Measurements from ENCODE around the gene KLB.
"Not testable (repeated sequence)": the region's sequence is repeated elsewhere in the genome, so short reads cannot be mapped to it uniquely, and the experiment has no call there.

KLB gene

GRCh38 chr4:39427520-39428114 is 20.9 kb downstream of the KLB start:
- no peak for DNase-seq

GRCh38 chr4:39429476-39430334 is 23.0 kb downstream of the KLB start:
- no peak for DNase-seq

- no peak for DNase-seq
Observed at GRCh38 chr4:39433878-39434492, 27.3 kb downstream of the KLB start.

GRCh38 chr4:39435659-39436563 is 29.2 kb downstream of the KLB start:
- DNase-seq: no peak

DNA sequence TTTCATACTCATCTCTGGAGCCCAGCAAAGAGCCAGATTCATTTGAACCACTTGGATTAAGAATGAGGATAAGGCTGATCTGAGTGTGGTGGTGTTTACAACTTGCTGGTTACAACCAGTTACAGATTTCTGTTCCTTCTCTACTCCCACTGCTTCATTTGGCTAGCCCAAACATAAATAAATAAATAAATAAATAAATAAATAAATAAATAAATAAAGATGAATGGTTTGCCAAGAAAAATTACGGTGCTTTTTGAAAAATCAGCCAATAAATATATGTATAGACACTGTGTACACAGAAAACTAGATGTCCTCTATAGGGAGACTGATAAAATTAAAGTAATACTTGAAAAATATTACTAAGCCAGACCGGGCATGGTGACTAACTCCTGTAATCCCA is 34.9 kb downstream of the KLB start:
- DNase-seq: no peak

DNA sequence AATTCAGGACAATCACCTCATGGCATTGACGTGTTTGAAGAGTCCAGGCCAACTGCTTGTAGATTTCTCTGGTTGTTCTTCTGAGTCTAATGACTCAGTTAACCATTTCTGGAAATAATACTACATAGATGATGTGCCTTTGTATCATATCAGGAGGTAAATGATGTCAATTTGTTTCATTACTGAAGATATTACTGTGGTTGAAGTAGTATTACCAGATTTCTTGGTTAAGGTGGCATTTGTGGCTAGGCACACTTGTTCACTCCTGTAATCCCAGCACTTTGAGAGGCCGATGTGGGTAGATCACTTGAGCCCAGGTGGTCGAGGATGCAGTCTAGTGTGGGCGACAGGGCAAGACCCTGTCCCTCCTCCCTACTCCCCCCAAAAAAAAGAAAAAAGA is 36.3 kb downstream of the KLB start:
- peak; percentile 40 to 44 for DNase-seq

DNA sequence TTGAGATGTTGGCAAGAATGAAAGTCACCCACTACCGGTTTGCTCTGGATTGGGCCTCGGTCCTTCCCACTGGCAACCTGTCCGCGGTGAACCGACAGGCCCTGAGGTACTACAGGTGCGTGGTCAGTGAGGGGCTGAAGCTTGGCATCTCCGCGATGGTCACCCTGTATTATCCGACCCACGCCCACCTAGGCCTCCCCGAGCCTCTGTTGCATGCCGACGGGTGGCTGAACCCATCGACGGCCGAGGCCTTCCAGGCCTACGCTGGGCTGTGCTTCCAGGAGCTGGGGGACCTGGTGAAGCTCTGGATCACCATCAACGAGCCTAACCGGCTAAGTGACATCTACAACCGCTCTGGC is 39.7 kb downstream of the KLB start:
- no peak for DNase-seq

GRCh38 chr4:39446842-39447573 is 40.3 kb downstream of the KLB start:
- DNase-seq: peak; percentile 63 to 69

GRCh38 chr4:39450618-39451017 is 43.9 kb downstream of the KLB start:
- DNase-seq: no peak

DNA sequence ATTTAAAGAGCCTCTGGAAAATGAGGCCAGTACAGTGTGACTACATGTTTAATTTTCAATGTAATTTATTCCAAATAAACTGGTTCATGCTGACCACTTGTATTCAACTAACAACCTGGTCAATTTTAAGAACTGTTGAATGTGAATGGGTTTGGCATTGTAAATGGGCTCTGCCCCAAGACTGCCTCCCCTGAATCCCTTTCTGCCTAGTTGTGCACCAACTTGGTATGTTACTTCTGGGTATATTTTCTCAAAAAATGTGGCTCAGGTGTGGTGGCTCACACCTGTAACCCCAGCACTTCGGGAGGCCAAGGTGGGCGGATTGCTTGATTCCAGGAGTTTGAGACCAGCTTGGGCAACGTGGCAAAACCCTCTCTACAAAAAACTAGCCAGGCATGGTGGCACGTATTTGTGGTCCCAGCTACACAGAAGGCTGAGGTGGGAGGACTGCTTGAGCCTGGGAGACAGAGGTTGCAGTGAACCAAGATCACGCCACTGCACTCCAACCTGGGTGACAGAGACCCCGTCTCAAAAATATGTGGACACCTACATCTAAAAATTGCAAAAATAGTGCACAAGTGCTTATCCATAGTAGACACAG is 44.8 kb downstream of the KLB start:
- DNase-seq: peak in 1 of 2 experiments; percentile 43

DNA sequence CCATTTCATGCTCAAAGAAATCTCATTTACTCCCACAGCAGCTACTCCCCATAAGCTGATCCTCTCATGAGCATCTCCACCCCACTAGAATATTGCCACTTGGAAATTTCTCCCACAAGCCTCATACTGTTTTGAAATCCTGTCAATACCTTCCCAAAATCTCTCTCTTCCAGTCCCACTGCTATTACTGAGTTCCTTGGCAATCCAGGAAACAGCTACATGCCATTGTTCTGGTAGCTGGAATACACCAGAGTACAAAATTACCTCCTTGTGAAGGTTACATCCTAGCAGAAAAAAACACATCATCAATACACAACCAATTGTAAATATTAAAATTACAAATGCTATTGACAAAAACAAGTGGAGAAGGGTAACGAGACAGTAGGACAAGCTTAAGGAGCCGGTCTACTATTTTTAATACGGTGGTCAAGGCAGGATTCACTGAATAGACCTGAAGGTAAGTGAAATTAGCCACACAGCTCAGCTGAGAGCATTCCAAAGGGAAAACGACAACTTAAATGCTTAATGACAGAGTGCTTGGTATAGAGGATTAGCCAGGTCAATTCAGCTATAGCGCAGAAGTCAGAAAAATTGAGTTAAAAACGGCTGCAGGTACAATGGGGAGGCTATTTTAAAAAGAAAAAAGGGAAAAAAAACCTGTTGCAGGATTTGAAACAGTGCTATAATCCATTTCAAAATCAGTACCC is 45.6 kb downstream of the KLB start:
- no peak for DNase-seq

DNA sequence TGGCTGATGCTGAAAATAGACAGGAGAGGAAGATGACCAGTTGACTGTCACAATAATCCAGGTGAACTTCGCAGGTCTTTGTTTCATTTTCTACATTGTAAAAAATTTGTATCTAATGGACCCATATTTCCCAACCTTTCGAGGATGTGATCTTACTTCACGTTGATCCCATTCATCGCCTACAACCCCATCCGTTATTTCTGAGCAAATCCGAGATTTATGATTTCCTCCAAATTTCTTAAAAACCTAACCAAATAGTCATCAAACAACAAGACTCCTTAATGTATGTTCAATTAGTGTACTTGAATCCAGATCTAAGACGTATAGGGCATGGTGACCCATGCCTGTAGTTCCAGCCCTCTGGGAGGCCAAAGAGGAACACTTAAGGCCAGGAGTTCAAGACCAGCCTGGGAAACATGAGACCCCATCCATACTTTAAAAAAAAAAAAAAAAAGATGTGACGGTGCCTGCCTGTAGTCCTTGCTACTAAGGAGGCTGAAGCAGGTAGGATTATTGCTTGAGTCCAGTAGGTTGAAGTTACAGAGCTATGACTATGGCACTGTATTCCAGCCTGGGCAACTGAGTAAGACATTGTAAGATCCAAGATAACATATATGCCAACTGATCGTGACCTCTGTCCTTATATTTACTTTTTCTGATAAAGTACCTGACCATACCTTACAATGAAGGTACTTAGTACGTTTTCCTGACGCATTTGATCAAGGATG is 46.3 kb downstream of the KLB start:
- no peak for DNase-seq

DNA sequence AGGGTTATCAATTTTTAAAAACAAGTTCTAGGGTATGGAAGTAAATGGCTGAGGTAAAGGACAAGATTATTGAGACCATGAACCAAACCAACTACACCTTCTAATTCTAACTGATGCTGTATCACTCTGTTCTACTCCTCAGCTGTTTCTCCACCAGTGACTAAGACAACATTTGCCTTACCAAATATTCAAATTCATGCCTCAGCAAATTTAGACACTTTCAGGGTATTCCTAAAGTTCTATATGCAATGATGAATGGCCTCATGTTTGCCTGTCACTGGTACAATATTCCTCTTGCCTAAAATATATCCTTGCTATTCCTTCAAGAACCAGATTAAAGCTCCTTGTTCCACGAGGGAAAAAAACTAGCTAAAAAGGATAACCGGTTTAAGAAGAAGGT is 47.0 kb downstream of the KLB start:
- DNase-seq: no peak

DNA sequence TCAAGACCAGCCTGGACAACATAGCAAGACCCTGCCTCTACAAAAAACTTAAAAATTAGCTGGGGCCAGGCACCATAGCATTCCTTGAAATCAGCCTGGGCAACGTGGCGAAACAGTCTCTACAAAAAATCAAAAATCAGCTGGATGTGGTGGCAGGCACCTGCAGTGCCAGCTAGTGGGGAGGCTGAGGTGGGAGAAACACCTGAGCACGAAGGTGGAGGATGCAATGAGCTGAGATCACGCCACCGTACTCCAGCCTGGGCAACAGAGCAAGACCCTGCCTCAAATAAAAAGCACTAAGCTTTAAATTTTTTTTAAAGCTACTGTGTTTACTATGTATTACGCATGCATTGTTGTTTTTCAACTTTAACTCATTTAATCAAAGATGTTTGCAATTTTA is 48.8 kb downstream of the KLB start:
- DNase-seq: no peak

GRCh38 chr4:39456946-39457763 is 50.4 kb downstream of the KLB start:
- no peak for DNase-seq

DNA sequence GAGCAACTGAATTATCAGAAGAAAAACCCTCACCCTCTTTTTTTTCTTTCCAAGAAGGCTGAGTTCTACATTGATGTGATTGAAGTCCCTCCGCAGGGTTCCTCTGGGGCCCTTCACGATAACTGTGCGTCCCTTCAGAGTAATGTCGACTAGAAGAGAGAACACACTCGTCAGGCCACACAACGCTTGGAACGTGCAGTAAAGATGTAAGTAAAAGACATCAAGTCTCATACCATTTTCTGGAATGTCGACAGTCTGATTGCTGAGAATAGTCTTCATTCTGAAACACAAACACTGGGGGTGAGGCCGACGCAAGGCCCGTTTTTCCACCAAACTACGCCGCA is 51.4 kb downstream of the KLB start:
- DNase-seq: not testable (repeated sequence)

GRCh38 chr4:39458505-39459300 is 52.0 kb downstream of the KLB start, which contains the start of the genes LIAS and RPL9:
Gene LIAS, plus strand, starts transcription at chr4:39459056. Its CDS starts 62 bp downstream, at chr4:39459118.
Gene RPL9, minus strand, starts transcription at chr4:39458922. Its CDS starts 483 bp downstream, at chr4:39458439.
- peak; percentile 95 to 96 for DNase-seq

DNA sequence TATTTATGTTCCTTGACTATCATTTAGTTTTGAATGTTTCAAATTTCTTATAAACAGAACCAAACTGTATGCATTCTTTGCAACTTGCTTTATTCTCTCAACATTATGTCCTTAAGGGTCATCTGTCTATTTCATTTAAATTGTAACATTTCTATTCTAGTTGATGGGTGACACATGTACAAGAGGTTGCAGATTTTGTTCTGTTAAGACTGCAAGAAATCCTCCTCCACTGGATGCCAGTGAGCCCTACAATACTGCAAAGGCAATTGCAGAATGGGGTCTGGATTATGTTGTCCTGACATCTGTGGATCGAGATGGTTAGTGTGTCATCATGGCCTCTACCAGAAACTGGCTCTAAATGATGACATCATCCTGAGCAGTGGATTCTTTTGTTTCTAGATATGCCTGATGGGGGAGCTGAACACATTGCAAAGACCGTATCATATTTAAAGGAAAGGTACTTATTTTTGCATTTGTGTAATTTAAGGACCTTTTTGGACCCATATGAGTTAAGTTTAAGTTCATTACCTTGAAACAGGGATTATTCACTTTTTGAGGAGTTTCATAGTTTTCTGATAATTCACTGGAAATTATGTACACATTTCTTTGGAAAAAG is 58.3 kb downstream of the KLB start:
- no peak for DNase-seq
